Activated naive CD4-positive, alpha-beta T cell treated with anti-CD3 and anti-CD28 coated beads, Interleukin-2, amount 50 U/mL, for 16 hours (primary cell): ENCODE results near the gene NGFR.
"Not testable (repeated sequence)": the region's sequence is repeated elsewhere in the genome, so short reads cannot be mapped to it uniquely, and the experiment has no call there.

Source experiments
- DNase-seq: peaks from one replicate; pipeline ENCODE4 v3.0.0-alpha.2; 2020

The NGFR gene

GRCh38 chr17:49496867-49497147 is 1.7 kb downstream of the NGFR start:
- no peak for DNase-seq

DNA sequence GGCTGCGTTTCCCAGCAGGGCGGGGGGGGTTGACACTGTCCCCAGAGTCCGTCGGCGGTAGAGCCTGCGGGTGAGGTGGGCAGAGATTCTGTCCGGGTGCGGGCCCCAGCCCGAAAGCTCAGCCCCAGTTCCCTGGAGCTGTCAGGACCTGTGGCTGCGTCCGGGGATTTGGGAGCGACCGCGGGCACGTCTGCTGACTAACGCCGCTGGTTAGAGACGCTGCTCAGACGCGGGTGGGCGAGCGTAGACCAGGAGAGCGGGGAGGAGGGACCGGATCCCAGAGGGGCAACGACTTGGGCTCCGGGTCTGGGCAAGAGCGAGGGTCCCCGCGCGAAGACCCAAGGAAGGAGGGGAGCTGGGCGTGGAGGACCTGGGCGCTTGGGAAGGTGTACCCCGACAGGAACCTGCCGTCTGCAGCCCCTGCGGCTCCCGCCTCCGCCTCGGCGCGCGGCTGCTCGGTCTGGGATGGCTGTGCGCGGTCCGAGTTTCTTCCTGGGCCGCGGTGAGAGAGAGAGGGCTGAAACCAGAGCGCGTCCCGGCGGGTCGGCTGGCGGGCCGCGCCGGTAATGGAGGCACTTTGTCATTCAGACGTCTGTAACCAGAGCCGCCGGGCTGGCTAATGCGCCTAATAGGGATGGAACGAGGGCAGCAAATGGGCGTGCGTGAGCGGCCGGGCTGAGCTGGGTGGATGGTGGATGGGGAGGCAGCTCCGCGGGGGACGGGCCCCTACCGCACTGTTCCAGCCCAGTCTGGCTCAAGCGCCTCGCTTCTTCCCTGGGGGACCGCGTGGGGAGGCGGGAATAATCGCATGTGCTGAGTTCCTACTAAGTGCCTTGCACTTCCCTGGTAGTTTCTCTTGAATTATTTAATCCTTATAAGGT is 2.3 kb downstream of the NGFR start:
- DNase-seq, result peak; percentile 16

DNA sequence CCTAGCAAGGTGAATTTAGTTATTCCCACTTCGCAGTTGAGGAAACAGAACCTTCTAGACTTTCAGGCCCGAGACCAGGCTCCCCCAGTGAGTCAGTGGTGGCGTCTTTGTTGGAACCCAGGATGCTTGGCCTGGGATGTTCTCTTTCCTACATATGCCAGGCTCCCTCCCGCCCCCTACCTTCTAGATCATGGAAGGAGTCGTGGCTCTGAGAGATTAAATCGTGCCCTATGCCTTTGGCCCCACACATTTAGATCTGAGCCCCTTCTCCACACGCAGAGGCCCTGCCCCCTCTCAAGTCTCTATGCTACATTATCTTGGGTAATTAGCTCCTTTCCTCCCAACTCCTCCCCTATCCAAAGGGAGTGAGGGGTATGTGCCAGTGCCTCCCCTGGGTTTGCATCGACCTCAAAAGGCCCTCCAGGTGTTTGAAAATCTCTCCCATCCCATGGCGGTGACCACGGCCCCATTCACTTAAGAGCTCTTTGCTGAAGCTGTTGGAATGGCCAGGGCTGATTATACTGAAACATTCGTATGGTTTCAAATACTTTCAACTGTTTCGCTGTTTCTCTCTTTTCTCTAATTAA is 3.0 kb downstream of the NGFR start:
- no peak for DNase-seq

DNA sequence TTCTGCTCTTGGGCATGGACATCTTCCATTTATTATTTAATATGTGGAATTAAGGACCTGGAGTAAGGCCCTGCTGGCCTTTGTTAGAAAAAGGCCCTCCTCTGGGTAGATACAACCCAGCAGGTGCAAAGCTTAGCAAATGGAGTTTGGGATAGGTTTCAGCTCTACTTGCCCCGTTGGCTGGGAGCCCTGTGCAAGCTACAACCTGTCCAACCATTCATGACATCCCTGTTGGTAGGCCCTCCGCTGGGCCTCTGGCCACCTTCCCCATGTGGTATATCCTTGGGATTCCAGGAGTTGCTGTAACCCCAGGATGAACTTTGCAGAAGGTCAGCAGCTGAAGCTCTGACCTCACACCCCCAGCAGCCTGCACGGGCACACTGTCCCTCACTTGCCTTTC is 6.4 kb downstream of the NGFR start:
- DNase-seq, result no peak

DNA sequence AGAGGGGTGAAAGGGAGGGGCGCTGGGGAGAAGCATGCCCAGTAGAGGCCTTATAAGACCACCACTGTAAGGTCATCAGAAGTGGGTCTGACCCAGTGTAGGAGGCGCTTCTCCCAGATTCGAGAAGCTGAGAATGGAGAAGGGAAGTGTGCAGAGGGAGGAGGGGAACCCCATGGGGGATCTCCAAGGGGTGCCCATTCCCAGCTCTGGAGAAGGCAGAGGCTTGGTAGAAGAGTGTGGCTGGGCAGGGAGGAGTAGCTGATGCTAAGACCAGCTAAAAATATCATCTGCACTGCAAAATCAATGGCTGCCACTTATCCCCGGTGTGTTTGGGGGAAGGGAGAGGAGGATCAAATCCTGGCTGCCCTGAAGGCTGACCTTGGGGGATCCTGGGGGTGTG is 7.2 kb downstream of the NGFR start:
- no peak for DNase-seq

- not testable (repeated sequence) for DNase-seq
These were observed 7.6 kb downstream of the NGFR start for GRCh38 chr17:49502680-49503079.

DNA sequence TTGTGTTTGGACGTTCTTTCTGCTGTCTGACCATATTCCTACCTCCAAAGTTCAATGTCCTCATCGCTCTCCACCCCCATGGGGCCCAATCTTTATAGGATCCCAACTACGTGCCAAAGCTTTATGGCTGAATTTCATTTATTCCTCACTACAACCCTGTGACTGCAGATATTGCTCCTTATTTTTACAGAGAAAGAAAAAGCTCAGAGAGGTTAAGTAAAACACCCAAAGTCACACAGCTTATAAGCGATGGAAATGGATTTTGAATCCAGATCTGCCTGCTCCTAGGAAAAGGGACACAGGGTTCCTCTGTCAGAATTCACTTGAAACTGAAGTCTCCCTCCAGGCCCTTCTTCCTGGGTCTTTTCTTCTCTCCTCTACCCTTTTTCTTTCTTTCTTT is 9.3 kb downstream of the NGFR start:
- no peak for DNase-seq

DNA sequence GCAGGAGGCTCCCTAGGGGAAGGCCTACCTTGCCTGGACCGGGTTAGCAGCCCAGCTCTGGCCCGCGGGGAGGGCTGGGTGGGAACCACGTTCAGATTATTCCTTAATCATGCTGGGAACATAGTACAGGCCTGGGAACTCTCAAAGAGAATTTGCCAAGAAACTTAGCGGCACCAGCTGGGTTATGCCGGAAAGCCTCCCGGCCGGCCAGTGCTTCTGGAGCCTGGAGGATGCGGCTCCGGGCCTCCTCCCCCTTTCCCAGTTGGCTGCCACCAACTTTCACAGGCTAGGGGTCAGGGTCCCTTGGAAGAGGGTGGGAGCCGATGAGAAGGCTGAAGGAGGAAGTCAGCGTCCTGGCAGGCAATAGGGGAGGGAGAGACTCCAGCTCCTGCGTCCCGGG is 10.8 kb downstream of the NGFR start:
- DNase-seq, result no peak

GRCh38 chr17:49506282-49506681 is 11.2 kb downstream of the NGFR start:
- DNase-seq, result no peak

- DNase-seq, result no peak
These were observed 13.2 kb downstream of the NGFR start for GRCh38 chr17:49508061-49508865.

DNA sequence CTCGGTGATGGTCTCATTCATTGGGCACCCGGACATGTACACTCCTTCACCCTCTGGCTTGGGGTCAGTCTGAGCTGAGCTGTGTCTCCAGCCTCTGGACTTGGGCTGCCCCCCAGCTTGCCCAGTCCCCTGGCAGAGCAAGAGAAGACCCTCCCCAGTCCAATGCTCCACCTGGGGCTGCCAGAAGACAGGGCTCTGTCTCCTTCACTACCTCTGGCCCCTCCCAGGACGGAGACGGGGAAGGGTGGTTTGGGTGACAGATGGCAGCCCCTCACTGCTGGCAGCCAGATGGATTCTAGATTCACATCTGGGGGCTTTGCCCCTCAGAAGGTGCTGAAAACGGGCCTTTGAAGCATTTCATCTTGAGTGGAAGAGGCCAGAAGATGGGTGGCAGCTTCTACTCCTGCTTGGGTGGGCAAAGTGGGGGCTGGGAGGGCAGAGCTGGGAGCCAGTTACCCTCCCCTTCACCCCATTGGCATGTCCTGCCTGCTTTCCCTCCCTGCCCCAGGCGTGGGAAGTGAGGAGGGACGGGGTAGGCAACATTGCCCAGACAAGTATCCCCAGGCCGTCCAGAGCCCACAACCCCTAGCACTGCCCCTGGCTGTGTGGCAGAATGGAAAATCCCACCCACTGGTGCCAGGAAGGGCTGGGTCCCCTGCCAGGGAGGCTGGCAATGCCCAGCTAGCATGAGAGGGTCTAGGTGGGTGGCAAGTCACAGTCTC is 13.9 kb downstream of the NGFR start:
- DNase-seq, result no peak

- no peak for DNase-seq
These were observed 14.5 kb downstream of the NGFR start for GRCh38 chr17:49509588-49509917.

GRCh38 chr17:49510059-49510719 is 15.1 kb downstream of the NGFR start:
- no peak for DNase-seq

DNA sequence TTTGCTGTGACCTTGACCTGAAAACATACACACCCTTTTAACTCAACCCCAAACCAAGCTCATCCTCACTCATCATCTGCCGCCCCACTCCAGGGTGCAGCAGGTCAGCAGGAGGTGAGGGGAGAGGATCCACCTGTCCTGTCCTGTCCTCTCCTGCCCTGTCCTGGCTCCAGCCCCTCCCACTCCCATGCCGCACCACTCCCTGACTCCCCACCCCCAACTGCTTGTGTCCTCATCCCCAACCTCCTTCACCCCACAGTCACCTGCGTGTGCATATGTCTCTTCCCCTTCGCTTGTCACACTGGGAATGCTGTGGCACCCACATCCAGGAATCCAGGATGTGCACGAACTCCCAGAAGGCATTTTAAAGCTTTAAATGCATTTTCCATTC is 15.6 kb downstream of the NGFR start:
- no peak for DNase-seq

DNA sequence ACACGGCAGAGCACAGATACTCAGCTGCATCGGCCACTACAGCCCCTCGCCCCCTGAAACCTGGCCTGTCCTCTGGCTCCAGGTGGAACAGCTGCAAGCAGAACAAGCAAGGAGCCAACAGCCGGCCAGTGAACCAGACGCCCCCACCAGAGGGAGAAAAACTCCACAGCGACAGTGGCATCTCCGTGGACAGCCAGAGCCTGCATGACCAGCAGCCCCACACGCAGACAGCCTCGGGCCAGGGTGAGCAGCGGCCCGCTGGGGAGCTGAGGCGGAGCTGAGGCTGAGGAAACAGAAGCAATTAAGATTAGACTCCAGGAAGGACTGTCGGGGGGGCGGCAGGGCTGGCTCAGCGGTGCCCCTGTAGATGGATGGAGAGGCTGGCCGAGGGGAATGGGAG is 16.7 kb downstream of the NGFR start:
- DNase-seq, result no peak

DNA sequence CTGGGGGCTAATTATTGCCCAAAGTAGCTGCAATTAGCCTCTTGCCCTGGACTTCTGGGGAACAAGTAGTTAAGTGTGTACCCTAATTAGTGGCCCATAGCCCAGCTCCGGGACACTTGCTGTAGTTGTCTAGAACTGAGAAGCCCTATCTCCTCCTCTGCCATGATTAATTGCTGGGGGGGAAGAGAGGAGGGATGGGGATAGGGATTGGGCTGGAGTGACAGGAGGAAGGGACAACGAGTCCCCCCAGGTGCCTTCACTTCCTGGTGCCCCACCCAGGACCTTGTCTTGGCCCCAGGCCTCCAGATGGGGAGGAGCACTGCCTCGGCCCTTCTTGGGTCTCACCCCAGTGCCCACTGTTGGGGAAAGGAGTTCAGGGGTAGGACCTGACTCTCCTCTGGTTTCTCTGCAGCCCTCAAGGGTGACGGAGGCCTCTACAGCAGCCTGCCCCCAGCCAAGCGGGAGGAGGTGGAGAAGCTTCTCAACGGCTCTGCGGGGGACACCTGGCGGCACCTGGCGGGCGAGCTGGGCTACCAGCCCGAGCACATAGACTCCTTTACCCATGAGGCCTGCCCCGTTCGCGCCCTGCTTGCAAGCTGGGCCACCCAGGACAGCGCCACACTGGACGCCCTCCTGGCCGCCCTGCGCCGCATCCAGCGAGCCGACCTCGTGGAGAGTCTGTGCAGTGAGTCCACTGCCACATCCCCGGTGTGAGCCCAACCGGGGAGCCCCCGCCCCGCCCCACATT is 17.4 kb downstream of the NGFR start:
- no peak for DNase-seq

DNA sequence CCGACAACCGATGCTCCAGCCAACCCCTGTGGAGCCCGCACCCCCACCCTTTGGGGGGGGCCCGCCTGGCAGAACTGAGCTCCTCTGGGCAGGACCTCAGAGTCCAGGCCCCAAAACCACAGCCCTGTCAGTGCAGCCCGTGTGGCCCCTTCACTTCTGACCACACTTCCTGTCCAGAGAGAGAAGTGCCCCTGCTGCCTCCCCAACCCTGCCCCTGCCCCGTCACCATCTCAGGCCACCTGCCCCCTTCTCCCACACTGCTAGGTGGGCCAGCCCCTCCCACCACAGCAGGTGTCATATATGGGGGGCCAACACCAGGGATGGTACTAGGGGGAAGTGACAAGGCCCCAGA is 17.9 kb downstream of the NGFR start:
- DNase-seq, result no peak

GRCh38 chr17:49513641-49514040 is 18.5 kb downstream of the NGFR start:
- no peak for DNase-seq

GRCh38 chr17:49514071-49514721 is 19.1 kb downstream of the NGFR start:
- DNase-seq, result no peak

DNA sequence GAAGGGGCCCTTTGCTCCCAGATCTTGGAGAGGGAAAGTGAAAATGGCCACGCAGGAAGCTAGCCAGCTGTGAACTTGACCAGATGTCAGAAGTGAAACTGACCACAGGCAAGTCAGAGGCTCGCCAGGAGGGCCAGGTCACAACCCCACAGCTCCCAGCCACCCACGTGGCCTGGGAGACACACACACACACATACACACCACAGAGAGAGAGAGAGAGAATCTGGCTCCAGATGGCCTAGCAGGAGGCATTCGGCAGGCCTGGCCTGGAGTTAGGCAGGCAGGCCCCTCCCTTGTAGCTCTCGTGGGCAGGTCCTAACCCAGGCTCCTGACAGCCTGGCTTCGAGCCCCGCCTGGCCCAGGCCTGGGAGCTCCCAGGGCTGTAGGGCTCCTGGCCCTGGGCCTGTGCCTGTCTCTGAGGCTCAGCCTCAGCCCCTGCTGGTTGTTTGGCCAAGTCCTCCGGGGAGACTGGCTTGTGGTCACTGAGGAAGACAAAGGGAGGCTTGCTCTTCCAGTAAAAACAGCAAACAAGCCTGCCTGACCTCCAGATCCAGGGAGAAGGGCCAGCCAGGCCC is 20.2 kb downstream of the NGFR start:
- no peak for DNase-seq

DNA sequence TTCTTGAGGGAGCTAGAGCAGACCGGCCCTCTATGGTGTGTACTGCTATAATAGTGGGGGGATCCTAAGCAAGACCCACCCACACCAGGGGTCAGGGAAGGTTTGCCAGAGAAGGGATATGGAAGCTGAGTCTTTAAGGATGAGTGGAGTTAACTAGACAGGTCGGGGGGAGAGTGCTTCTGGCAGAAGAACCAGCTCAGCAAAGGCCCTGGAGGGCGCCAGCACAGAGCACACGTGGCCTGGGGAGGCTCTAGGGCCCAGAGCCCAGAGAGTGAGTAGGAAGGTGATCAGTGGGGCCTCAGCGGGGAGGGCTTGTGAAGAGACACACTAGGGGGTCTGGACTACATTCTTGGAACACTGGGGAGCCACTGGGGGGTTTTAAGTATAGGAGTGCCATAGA is 21.1 kb downstream of the NGFR start:
- no peak for DNase-seq
